Transverse colon (tissue), 4 donors: ENCODE data around the gene EXO5. TPM values are rescaled to one million over a fixed set of nuclear protein-coding genes. Genes with fewer than 3 reads are reported as not detected.

Experiments used
- DNase-seq: peaks from one replicate; pipeline ENCODE4 v3.0.0-alpha.2; 2019
- H3K27ac ChIP-seq, 4 donors: fragments of 200-600 bp; sonication (generic); 2 replicates each; pipeline ENCODE4 v1.5.1; 2016 to 2018; ENCODE audit warnings: inconsistent platforms in 4 of 4
- H3K27me3 ChIP-seq: fragments of 200-600 bp; sonication (generic); 2 replicates; pipeline ENCODE4 v1.5.1; 2017; ENCODE audit warnings: inconsistent platforms
- H3K36me3 ChIP-seq, 4 donors: fragments of 200-600 bp; sonication (generic); 2 replicates each; pipeline ENCODE4 v1.5.1; 2017 to 2019; ENCODE audit warnings: inconsistent platforms in 4 of 4
- H3K4me1 ChIP-seq, 4 donors: fragments of 200-600 bp; sonication (generic); 2 replicates each; pipeline ENCODE4 v1.5.1; 2017 to 2020; ENCODE audit warnings: inconsistent platforms in 4 of 4
- H3K4me3 ChIP-seq, 4 donors: fragments of 200-600 bp; sonication (generic); 1 replicate in 1 of 4; 2 replicates in 3 of 4; pipeline versions ENCODE4 v1.5.1 to v1.6.1; 2017 to 2019; ENCODE audit warnings: inconsistent platforms in 4 of 4
- H3K9me3 ChIP-seq, 2 donors: fragments of 200-600 bp; sonication (generic); 2 replicates each; pipeline ENCODE4 v1.5.1; 2017 to 2019; ENCODE audit warnings: inconsistent platforms in 2 of 2
- EP300 ChIP-seq: sonication (generic); formaldehyde crosslinking; IDR thresholded peaks from one replicate; pipeline ENCODE4 v1.6.1; 2017; ENCODE audit warnings: antibody characterized with exemption, low read depth
- POLR2A ChIP-seq: fragments of 450-650 bp; IDR thresholded peaks from one replicate; pipeline ENCODE4 v1.6.1; 2016; ENCODE audit warnings: antibody characterized with exemption, mild to moderate bottlenecking, moderate library complexity
- POLR2AphosphoS5 ChIP-seq, 3 donors: sonication (generic); formaldehyde crosslinking; IDR thresholded peaks; one replicate each; pipeline ENCODE4 v1.6.1; 2016; ENCODE audit warnings: antibody characterized with exemption in 3 of 3
- WGBS, 2 donors: methylation state at CpG; one replicate each; pipeline ENCODE4 v1.1.5; 2018; ENCODE audit warnings: low coverage in 1 of 2; 5-methylcytosine and 5-hydroxymethylcytosine counted together
- in situ Hi-C, 4 donors: fragments of 200-750 bp; cut with MboI; loops; one replicate each; pipeline versions ENCODE4 v1.15.0 to v1.15.1; 2017; ENCODE audit warnings: low sequenced_read_pairs in 3 of 4, low pct_ligation_motif_present in 1 of 4, low pct_unique_long_range_greater_than_20kb in 1 of 4
- intact Hi-C: fragments of 100-400 bp; cut with DNase I; formaldehyde crosslinking; loops from one replicate; pipeline ENCODE4 v1.15.1; 2023; ENCODE audit warnings: low total_unique reads
- total RNA-seq, 4 donors: library from RNA; depleted of rRNA; stranded (reverse); fragments of >200 nt; gene quantifications; one replicate each; pipeline ENCODE4 v1.1.0, GENCODE V29; 2016
- TF ChIP-seq, protein P1 (sequence below), 5 experiments: fragments of 200-600 bp in 3 of 5; fragments of 450-650 bp in 2 of 5; sonication (generic) in 3 of 5; IDR thresholded peaks; 1 replicate in 2 of 5; 2 replicates in 3 of 5; pipeline ENCODE4 v1.5.1; 2016 to 2017; ENCODE audit warnings: antibody characterized with exemption in 5 of 5, inconsistent platforms in 3 of 5, mild to moderate bottlenecking in 2 of 5, moderate library complexity in 1 of 5

EXO5 gene, protein sequence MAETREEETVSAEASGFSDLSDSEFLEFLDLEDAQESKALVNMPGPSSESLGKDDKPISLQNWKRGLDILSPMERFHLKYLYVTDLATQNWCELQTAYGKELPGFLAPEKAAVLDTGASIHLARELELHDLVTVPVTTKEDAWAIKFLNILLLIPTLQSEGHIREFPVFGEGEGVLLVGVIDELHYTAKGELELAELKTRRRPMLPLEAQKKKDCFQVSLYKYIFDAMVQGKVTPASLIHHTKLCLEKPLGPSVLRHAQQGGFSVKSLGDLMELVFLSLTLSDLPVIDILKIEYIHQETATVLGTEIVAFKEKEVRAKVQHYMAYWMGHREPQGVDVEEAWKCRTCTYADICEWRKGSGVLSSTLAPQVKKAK
- total RNA-seq, result 10 to 100 TPM in 1 of 4 donors, 1 to 10 TPM in 2, under 1 TPM in 1; 0.40 to 16.8 (median 6.5) TPM

DNA sequence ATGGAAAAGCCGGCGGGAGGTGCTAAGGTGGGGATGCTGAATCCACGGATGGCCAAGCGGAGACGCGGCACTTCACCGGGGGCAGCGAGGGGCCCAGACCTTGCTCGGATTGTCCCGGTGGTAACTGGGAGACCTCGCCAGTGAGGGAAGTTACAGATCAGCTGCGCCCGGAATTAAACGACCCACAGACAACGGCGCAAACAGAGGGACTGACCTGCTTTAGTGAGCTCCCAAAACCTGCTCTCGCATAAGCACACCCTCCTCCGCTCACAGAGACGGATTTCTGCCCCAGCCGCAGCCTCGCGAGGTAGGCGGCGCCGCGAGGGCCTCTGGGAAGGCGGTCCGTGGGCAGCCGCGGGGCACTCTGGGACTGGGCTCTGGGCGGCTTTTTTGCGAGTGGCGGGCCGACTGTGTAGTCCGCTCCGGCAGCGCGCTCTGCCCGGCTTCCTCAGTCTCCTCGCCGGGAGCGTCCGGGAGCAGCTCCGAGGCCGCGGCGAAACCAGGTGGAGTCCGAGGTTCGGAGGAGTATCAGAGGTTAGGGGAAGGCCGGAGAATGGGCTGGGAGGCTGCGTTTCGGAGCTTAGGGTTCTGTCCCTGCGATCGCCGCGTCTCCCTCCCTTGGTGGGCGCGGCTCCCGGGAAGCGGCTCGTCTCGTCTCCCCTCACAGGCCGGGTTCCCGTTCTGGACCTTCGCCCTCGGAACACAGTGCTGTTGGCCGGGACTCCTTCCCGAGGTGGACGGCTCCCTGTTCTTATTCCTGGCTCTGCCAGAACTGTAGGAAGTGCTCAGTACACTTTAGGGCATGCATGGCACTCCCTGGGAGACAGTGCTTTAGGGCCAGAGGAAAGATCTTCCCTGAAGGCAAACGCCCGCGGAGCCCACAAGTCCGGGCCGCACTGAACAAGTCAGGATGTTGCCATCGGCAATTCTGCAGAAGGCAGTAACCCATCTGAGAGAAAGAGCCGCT, at the start of gene EXO5:
EXO5 (plus strand) TSS at position 393 of the 967 bp plus-strand sequence. CDS start 5,778 bp downstream, outside the sequence.
- in situ Hi-C loops, result no loop called here
- no peaks in the 10 kb centered on the region for H3K27me3 ChIP-seq

DNA sequence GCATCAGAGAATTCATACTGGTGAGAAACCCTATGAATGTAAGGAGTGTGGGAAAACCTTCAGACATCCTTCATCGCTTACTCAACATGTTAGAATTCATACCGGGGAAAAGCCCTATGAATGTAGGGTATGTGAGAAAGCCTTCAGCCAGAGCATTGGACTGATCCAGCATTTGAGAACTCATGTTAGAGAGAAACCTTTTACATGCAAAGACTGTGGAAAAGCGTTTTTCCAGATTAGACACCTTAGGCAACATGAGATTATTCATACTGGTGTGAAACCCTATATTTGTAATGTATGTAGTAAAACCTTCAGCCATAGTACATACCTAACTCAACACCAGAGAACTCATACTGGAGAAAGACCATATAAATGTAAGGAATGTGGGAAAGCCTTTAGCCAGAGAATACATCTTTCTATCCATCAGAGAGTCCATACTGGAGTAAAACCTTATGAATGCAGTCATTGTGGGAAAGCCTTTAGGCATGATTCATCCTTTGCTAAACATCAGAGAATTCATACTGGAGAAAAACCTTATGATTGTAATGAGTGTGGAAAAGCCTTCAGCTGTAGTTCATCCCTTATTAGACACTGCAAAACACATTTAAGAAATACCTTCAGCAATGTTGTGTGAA, 45.5 kb upstream of the EXO5 start:
- Histone ChIP-seq H3K27me3 (no peaks in the 10 kb centered on the region), H3K4me3 (no peak overlapping the region), H3K4me1 (no peaks in the 10 kb centered on the region), H3K36me3 (peaks cover 0 to 42% (median 20%) of the 10 kb centered on the region in 4 donors), H3K27ac (no peak overlapping the region), H3K9me3 (peaks cover 97 to 99% of the 10 kb centered on the region in 2 donors)
- WGBS, 2 donors, result 94 to 96% methylated on average over 3 of the region's 3 CpGs
- DNase-seq, result no peak
- intact Hi-C loops, result no loop called here
- in situ Hi-C loops, result no loop called here
- TF ChIP-seq POLR2A, result no peak
- TF ChIP-seq POLR2AphosphoS5 (IDR thresholded peaks at IDR 0.05), result no peak
- no peak for TF ChIP-seq EP300
- TF ChIP-seq, protein P1, sequence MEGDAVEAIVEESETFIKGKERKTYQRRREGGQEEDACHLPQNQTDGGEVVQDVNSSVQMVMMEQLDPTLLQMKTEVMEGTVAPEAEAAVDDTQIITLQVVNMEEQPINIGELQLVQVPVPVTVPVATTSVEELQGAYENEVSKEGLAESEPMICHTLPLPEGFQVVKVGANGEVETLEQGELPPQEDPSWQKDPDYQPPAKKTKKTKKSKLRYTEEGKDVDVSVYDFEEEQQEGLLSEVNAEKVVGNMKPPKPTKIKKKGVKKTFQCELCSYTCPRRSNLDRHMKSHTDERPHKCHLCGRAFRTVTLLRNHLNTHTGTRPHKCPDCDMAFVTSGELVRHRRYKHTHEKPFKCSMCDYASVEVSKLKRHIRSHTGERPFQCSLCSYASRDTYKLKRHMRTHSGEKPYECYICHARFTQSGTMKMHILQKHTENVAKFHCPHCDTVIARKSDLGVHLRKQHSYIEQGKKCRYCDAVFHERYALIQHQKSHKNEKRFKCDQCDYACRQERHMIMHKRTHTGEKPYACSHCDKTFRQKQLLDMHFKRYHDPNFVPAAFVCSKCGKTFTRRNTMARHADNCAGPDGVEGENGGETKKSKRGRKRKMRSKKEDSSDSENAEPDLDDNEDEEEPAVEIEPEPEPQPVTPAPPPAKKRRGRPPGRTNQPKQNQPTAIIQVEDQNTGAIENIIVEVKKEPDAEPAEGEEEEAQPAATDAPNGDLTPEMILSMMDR (IDR thresholded peaks at IDR 0.05), result no peak

More for the DNA sequence above, at the start of gene EXO5:
- Histone ChIP-seq H3K36me3 (no peaks in the 10 kb centered on the region), H3K27ac (peak within 1 kb of the TSS; percentile 74 to 86 (median 82)), H3K4me3 (peak within 1 kb of the TSS; percentile 62 to 85 (median 70)), H3K4me1 (peaks cover 0 to 17% (median 10%) of the 10 kb centered on the region in 4 donors), H3K9me3 (peaks cover 5 to 15% of the 10 kb centered on the region in 2 donors)
- TF ChIP-seq EP300, result no peak
- peak; percentile 38 to 68 (median 45) for TF ChIP-seq POLR2AphosphoS5 (IDR thresholded peaks at IDR 0.05)
- peak; percentile 40 for TF ChIP-seq POLR2A
- TF ChIP-seq, protein P1 (IDR thresholded peaks at IDR 0.05), result no peak
- peak; percentile 85 for DNase-seq
- 1 to 4% methylated on average over 8 to 45 of the region's 76 CpGs for WGBS, 2 donors
- intact Hi-C loops, result no loop called here

DNA sequence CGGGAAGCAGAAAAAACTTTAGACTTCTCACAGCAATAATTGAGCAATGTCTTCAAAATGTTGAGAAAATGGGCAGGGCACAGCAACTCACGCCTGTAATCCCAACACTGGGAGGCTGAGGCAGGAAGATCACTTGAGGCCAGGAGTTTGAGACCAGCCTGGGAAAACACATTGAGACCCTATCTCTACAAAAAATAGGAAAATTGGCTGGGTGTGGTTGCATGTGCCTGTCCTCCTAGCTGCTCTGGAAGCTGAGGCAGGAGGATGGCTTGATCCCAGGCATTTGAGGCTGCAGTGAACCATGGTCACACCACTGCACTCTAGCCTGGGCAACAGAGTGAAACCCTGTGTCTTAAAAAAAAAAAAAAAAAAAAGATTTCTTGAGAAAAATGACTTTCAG, 39.2 kb upstream of the EXO5 start:
- Histone ChIP-seq H3K27me3 (no peaks in the 10 kb centered on the region), H3K27ac (no peak overlapping the region), H3K9me3 (peaks cover 62 to 64% of the 10 kb centered on the region in 2 donors), H3K4me3 (no peak overlapping the region), H3K4me1 (no peaks in the 10 kb centered on the region), H3K36me3 (peaks cover 0 to 7% (median 0%) of the 10 kb centered on the region in 4 donors)
- intact Hi-C loops, result no loop called here
- 85 to 90% methylated on average over 2 of the region's 2 CpGs for WGBS, 2 donors
- TF ChIP-seq POLR2A (no peak), POLR2AphosphoS5 (IDR thresholded peaks at IDR 0.05) (no peak), EP300 (no peak)
- TF ChIP-seq, protein P1 (IDR thresholded peaks at IDR 0.05), result no peak
- DNase-seq, result no peak
- in situ Hi-C loops, result no loop called here
